ENCODE results near the gene CNOT8.
"Not testable (repeated sequence)": the region's sequence is repeated elsewhere in the genome, so short reads cannot be mapped to it uniquely, and the experiment has no call there.

Gene CNOT8

GRCh38 chr5:154863291-154864080 lies 5.1 kb downstream of the CNOT8 start:
- no peak for DNase-seq (ENCODE audit: low read depth in 2 of 2)

- DNase-seq (ENCODE audit: low read depth in 2 of 2), result no peak
Observed at GRCh38 chr5:154865466-154866184, 7.2 kb downstream of the CNOT8 start.

- no peak for DNase-seq (ENCODE audit: low read depth in 2 of 2)
Observed at GRCh38 chr5:154866841-154867240, 8.4 kb downstream of the CNOT8 start.

- no peak for DNase-seq (ENCODE audit: low read depth in 2 of 2)
Observed at GRCh38 chr5:154868702-154869101, 10.3 kb downstream of the CNOT8 start.

- no peak for DNase-seq (ENCODE audit: low read depth in 2 of 2)
Observed at GRCh38 chr5:154871734-154872133, 13.3 kb downstream of the CNOT8 start.

GRCh38 chr5:154873791-154874331 lies 15.4 kb downstream of the CNOT8 start:
- no peak for DNase-seq (ENCODE audit: low read depth in 2 of 2)

- no peak for DNase-seq (ENCODE audit: low read depth in 2 of 2)
Observed at GRCh38 chr5:154878642-154879335, 20.4 kb downstream of the CNOT8 start.

- DNase-seq (ENCODE audit: low read depth in 2 of 2), result no peak
Observed at GRCh38 chr5:154881986-154882385, 23.6 kb downstream of the CNOT8 start.

- DNase-seq (ENCODE audit: low read depth in 2 of 2), result no peak
Observed at GRCh38 chr5:154884424-154884823, 26.0 kb downstream of the CNOT8 start.

- DNase-seq (ENCODE audit: low read depth in 2 of 2), result no peak
Observed at GRCh38 chr5:154885439-154885838, 27.0 kb downstream of the CNOT8 start.

GRCh38 chr5:154892369-154892771 lies 33.9 kb downstream of the CNOT8 start:
- DNase-seq (ENCODE audit: low read depth in 2 of 2), result no peak

- DNase-seq (ENCODE audit: low read depth in 2 of 2), result no peak
Observed at GRCh38 chr5:154893381-154893780, 35.0 kb downstream of the CNOT8 start.

GRCh38 chr5:154895606-154896561 lies 37.5 kb downstream of the CNOT8 start:
- DNase-seq (ENCODE audit: low read depth in 2 of 2), result no peak

GRCh38 chr5:154896562-154897165 lies 38.2 kb downstream of the CNOT8 start:
- DNase-seq (ENCODE audit: low read depth in 2 of 2), result no peak

GRCh38 chr5:154898210-154898609 lies 39.8 kb downstream of the CNOT8 start:
- no peak for DNase-seq (ENCODE audit: low read depth in 2 of 2)

- no peak for DNase-seq (ENCODE audit: low read depth in 2 of 2)
Observed at GRCh38 chr5:154899151-154899816, 40.9 kb downstream of the CNOT8 start.

- no peak for DNase-seq (ENCODE audit: low read depth in 2 of 2)
Observed at GRCh38 chr5:154900066-154900465, 41.6 kb downstream of the CNOT8 start.

GRCh38 chr5:154901276-154901675 lies 42.8 kb downstream of the CNOT8 start:
- no peak for DNase-seq (ENCODE audit: low read depth in 2 of 2)

GRCh38 chr5:154901913-154902312 lies 43.5 kb downstream of the CNOT8 start:
- DNase-seq (ENCODE audit: low read depth in 2 of 2), result no peak

GRCh38 chr5:154905601-154906000 lies 47.2 kb downstream of the CNOT8 start:
- DNase-seq (ENCODE audit: low read depth in 2 of 2), result not testable (repeated sequence)
